RWPE1 (cell line): ENCODE data around the gene CDKN2B.
A peak's percentile ranks its signal among the peaks of the same experiment; 100 is the strongest.

Source experiments
- CTCF ChIA-PET: fragments of 350-600 bp; sonication (Branson Sonifier 250); formaldehyde crosslinking; extraction: SDS; loops from one replicate; lab custom pipeline; 2021; lab: Yijun Ruan, JAX
- POLR2A ChIA-PET: fragments of 400-600 bp; formaldehyde crosslinking; extraction: SDS; loops from one replicate; lab custom pipeline; 2020; ENCODE audit warnings: antibody characterized with exemption; ENCODE audit not compliant: low non-redundant PET; lab: Yijun Ruan, JAX
- DNase-seq: peaks from one replicate; pipeline ENCODE4 v3.0.0; 2012; ENCODE audit warnings: low spot score
- H3K27ac ChIP-seq: fragments of 450-650 bp; 2 replicates; pipeline ENCODE4 v1.5.1; 2017
- TF ChIP-seq, protein P1 (sequence below): fragments of 450-650 bp; conservative IDR thresholded peaks from 2 replicates; pipeline ENCODE4 v1.5.1; 2017; ENCODE audit warnings: low read depth, mild to moderate bottlenecking

Gene CDKN2B

DNA sequence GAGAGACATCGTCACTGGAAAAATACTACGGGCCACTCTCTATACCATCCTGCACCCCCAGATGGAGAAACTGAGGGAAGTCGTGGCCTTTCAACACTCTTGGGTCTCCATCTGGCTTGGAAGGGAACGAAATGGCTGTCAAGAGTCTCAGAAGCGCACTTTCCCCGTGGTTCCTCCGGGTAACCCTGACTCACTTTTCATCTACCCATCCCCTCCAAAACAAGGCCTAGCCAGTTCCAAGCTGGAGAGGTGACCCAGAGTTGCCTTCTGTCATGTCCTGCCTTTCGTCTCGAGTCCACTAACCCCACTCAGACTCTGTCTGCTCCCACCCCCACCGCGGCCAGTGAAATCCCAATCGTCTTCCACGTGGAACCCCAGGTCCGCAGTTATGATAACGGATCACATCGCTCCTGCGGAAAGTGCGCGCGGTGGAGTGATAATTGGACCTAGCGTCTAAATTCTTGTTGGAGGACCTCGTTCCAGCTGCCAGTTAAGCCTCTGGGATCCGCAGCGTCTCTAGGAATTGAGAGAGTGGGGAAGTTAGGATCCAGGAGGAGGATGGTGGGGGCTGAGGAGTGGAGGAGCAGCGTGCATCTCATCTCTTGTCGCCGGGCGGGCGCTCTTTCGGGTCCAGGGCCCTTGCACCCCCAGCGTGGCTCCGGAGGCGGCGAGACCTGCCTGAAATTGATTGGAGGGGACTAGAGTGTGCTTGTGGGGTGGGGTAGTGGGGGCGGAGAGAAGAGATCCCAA is 19.5 kb downstream of the CDKN2B start:
- DNase-seq: no peak
- POLR2A ChIA-PET: interaction anchor here (0.6 kb wide), 1 partner anchor 40 kb away, joined by 3 read pairs; no protein-coding TSS in a partner anchor
- CTCF ChIA-PET: no interaction called here
- peak overlapping the region; percentile 61 for H3K27ac ChIP-seq
- TF ChIP-seq, protein P1, sequence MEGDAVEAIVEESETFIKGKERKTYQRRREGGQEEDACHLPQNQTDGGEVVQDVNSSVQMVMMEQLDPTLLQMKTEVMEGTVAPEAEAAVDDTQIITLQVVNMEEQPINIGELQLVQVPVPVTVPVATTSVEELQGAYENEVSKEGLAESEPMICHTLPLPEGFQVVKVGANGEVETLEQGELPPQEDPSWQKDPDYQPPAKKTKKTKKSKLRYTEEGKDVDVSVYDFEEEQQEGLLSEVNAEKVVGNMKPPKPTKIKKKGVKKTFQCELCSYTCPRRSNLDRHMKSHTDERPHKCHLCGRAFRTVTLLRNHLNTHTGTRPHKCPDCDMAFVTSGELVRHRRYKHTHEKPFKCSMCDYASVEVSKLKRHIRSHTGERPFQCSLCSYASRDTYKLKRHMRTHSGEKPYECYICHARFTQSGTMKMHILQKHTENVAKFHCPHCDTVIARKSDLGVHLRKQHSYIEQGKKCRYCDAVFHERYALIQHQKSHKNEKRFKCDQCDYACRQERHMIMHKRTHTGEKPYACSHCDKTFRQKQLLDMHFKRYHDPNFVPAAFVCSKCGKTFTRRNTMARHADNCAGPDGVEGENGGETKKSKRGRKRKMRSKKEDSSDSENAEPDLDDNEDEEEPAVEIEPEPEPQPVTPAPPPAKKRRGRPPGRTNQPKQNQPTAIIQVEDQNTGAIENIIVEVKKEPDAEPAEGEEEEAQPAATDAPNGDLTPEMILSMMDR: no peak

DNA sequence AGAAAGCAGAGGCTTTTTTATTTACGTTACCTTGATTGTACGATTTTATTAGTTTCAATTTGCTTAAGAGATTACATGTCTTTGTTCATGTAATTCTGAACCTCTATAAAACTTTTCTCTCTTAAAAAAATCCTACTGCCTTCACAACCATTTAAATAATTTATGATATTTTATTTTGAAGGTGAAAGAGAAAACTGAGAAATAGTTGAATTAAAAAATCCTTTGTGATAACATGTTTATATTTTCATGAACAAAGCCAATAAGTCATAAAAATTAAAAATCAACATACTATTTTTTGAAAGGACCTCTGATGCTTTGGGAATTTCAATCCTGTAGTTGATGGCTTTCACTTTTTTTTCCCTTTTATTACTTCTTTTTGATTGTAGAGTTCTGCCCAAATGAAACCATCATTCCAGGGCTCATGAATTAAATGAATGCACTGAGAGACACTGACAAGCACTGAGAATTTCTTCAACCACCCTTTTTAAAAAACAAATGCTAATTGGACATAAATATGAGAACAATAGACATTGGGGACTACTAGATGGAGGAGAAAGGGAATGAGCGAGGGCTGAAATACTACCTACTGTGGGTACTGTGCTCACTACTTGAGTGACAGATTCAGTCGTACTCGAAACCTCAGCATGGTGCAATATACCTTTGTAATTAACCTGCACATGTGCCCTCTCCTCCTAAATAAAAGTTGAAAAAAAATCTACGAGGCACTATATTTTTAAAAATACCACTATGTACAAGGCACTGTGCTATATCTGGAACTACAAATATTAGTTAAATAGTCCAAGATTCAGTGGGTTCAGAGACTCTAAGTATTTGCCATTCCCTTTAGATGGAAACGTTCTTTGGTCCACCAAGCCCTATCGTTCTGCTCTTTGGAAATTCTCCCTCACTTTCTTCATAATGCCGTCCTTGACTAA is 20.8 kb downstream of the CDKN2B start:
- DNase-seq: no peak
- CTCF ChIA-PET: no interaction called here
- TF ChIP-seq, protein P1: no peak
- H3K27ac ChIP-seq: no peak overlapping the region
- POLR2A ChIA-PET: interaction anchor here (0.6 kb wide), 1 partner anchor 41 kb away, joined by 3 read pairs; no protein-coding TSS in a partner anchor

DNA sequence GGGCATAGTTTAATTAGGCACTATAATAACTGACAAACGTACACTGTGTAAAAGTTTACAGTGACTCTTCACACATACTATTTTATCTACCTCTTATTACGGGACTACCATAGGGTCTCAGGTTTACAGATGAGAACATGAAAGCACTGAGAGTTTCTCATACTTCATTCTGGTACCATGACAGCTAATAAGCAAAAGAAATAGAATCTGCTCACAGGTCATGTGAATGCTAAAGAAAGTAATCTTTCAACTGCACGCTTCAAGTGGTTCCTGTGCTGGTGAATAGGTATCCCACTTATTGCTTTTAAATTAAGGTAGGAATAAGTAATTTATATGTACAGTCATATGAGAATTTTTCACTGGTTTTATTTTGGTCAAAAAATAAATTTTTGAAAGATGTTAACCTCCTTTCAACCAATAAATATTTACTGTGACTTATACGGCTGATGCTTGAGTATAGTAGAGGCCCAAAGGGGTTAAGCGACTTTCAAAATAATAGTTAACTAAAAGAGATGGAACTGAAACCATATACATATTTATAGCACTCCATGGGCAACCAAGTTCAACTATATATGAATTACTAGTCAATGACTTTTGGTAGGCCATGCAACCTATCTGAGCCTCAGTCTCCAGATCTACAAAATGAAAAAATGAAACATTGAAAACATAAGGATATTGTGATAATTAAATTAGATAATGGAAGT is 23.0 kb downstream of the CDKN2B start:
- no peak for DNase-seq
- H3K27ac ChIP-seq: no peak overlapping the region
- POLR2A ChIA-PET: no interaction called here
- TF ChIP-seq, protein P1: no peak
- CTCF ChIA-PET: interaction anchor here (0.6 to 1.8 kb wide), 3 partner anchors 23 to 667 kb away, joined by 5 to 9 read pairs (median 5); partner anchors contain the start of gene CDKN2B

DNA sequence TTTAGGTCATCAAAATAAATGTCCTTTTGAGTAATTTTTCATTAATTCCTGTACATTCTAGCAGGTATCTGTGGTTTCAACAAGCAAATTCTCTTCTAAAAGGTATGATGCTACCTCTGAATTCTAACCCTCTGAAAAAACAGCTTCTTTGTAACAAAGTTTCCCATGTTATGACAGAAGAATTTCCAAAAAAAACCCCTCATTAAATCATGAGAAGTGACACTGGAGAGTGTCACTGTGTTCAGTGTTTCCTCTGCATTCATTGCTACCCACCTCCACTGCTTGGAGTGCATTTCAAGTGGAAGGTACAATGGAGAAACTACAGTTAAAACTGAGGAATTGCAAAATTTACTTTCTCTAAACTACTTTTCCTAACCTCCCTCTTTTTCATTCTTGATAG is 25.0 kb downstream of the CDKN2B start:
- TF ChIP-seq, protein P1: no peak
- POLR2A ChIA-PET: no interaction called here
- CTCF ChIA-PET: no interaction called here

GRCh38 chr9:21983561-21983935 is 25.6 kb downstream of the CDKN2B start:
- ChIA-PET CTCF (no interaction called here), POLR2A (no interaction called here)
- H3K27ac ChIP-seq: no peak overlapping the region
- TF ChIP-seq, protein P1: no peak
- DNase-seq: no peak

More for the DNA sequence above, 25.0 kb downstream of the CDKN2B start:
- no peak overlapping the region for H3K27ac ChIP-seq
- DNase-seq: no peak
